Endothelial cell of umbilical vein (primary cell): ENCODE results near the gene CYP27C1. TPM values are rescaled to one million over a fixed set of nuclear protein-coding genes. Genes with fewer than 3 reads are reported as not detected.

Source experiments
- BruUV-seq: library from RNA; stranded (reverse); fragments of 400-500 nt; replicated peaks from 2 replicates; lab custom pipeline; 2021; lab: Mats Ljungman, UMichigan
- CTCF ChIA-PET: fragments of 300-600, 350-600 bp; sonication (Branson Sonifier 250); formaldehyde crosslinking; loops from one replicate; lab custom pipeline; 2021; ENCODE audit warnings: antibody characterized with exemption, inconsistent platforms; lab: Charles Lee
- POLR2A ChIA-PET: fragments of 300-600, 350-600 bp; sonication (Branson Sonifier 250); formaldehyde crosslinking; loops from one replicate; lab custom pipeline; 2021; ENCODE audit warnings: antibody characterized with exemption, inconsistent platforms; lab: Charles Lee
- DNase-seq: peaks from one replicate; pipeline ENCODE4 v3.0.0-alpha.2; 2011; ENCODE audit warnings: low read depth, low spot score
- FAIRE-seq: peaks from 2 replicates; lab custom pipeline; 2011; peaks lifted over from hg19 to GRCh38; lab: Jason Lieb, UNC
- H2AFZ ChIP-seq: 2 replicates; pipeline ENCODE4 v1.6.0; 2012; ENCODE audit warnings: low read depth, low read length, control low read depth, inconsistent platforms
- H3K27ac ChIP-seq: 2 replicates; pipeline ENCODE4 v1.5.1; 2011; ENCODE audit warnings: low read depth, mild to moderate bottlenecking, control low read depth, low read length, moderate library complexity; ENCODE audit not compliant: insufficient read depth
- H3K27me3 ChIP-seq, 2 experiments: 2 replicates each; pipeline versions ENCODE4 v1.6.0 to v1.6.1; 2011; ENCODE audit warnings: low read length in 2 of 2, mixed read lengths in 1 of 2; ENCODE audit not compliant: control insufficient read depth in 2 of 2, insufficient read depth in 2 of 2
- H3K36me3 ChIP-seq, 2 experiments: 2 replicates in 1 of 2; 3 replicates in 1 of 2; pipeline ENCODE4 v1.5.1; 2011; ENCODE audit warnings: low read length in 2 of 2, mild to moderate bottlenecking in 1 of 2, moderate library complexity in 1 of 2; ENCODE audit not compliant: control insufficient read depth in 2 of 2, insufficient read depth in 2 of 2; ENCODE audit errors: extremely low read depth in 1 of 2
- H3K4me1 ChIP-seq: 3 replicates; pipeline ENCODE4 v1.5.1; 2011; ENCODE audit warnings: mild to moderate bottlenecking, low read length; ENCODE audit not compliant: control insufficient read depth, insufficient read depth; ENCODE audit errors: extremely low read depth
- H3K4me2 ChIP-seq: 2 replicates; pipeline ENCODE4 v1.6.1; 2011; ENCODE audit warnings: low read length, control low read depth, mixed read lengths; ENCODE audit not compliant: insufficient read depth
- H3K4me3 ChIP-seq, 3 experiments: fragments of 200-600 bp in 1 of 3; sonication (generic), shearing (Covaris generic) in 1 of 3; replicated peaks in 1 of 3; 2 replicates each; pipeline ENCODE4 v1.5.1; 2011 to 2016; ENCODE audit warnings: control low read depth in 3 of 3, low read length in 3 of 3, mild to moderate bottlenecking in 2 of 3, inconsistent platforms in 1 of 3, low read depth in 1 of 3, moderate library complexity in 1 of 3; ENCODE audit not compliant: insufficient read depth in 1 of 3
- H3K79me2 ChIP-seq: 2 replicates; pipeline ENCODE4 v1.6.0; 2012; ENCODE audit warnings: low read length, inconsistent platforms; ENCODE audit not compliant: control insufficient read depth, insufficient read depth
- H3K9ac ChIP-seq: replicated peaks from 2 replicates; pipeline ENCODE3; 2011; ENCODE audit warnings: low read length, control low read depth; ENCODE audit not compliant: insufficient read depth; ENCODE audit errors: extremely low read depth
- H3K9me1 ChIP-seq: replicated peaks from 3 replicates; pipeline ENCODE4 v1.6.0; 2011; ENCODE audit warnings: mild to moderate bottlenecking, low read length; ENCODE audit not compliant: control insufficient read depth, insufficient read depth; ENCODE audit errors: extremely low read depth
- H3K9me3 ChIP-seq: replicated peaks from 2 replicates; pipeline ENCODE4 v1.5.1; 2012; ENCODE audit warnings: low read length, inconsistent platforms; ENCODE audit not compliant: control insufficient read depth, insufficient read depth
- H4K20me1 ChIP-seq: replicated peaks from 2 replicates; pipeline ENCODE3; 2011; ENCODE audit warnings: mild to moderate bottlenecking, low read length; ENCODE audit not compliant: control insufficient read depth, insufficient read depth; ENCODE audit errors: extremely low read depth
- CTCF ChIP-seq, 2 donors: IDR thresholded peaks; 1 replicate in 1 of 2; 2 replicates in 1 of 2; pipeline ENCODE4 v1.5.1; 2011; ENCODE audit warnings: low read length in 2 of 2, mild to moderate bottlenecking in 2 of 2, moderate library complexity in 2 of 2, control low read depth in 1 of 2, inconsistent platforms in 1 of 2, low read depth in 1 of 2; ENCODE audit not compliant: insufficient read depth in 1 of 2; ENCODE audit errors: extremely low read depth in 1 of 2
- EZH2 ChIP-seq: IDR thresholded peaks from 2 replicates; pipeline ENCODE4 v1.6.1; 2012; ENCODE audit warnings: borderline replicate concordance, low read depth, mild to moderate bottlenecking, moderate library complexity, low read length, inconsistent platforms; ENCODE audit not compliant: severe bottlenecking
- FOS ChIP-seq: IDR thresholded peaks from 2 replicates; pipeline ENCODE4 v1.6.1; 2011; ENCODE audit warnings: mild to moderate bottlenecking, low read length, moderate library complexity, borderline replicate concordance; ENCODE audit not compliant: insufficient read depth
- GATA2 ChIP-seq: IDR thresholded peaks from 2 replicates; pipeline ENCODE4 v1.7.0; 2011; ENCODE audit warnings: low read depth, mild to moderate bottlenecking, moderate library complexity, mixed read lengths, low read length; ENCODE audit not compliant: insufficient read length, insufficient read depth
- JUN ChIP-seq: IDR thresholded peaks from 2 replicates; pipeline ENCODE4 v1.6.1; 2011; ENCODE audit warnings: borderline replicate concordance, low read depth; ENCODE audit not compliant: insufficient read length, insufficient read depth
- MAX ChIP-seq: IDR thresholded peaks from 2 replicates; pipeline ENCODE4 v1.6.1; 2011; ENCODE audit not compliant: insufficient read depth, insufficient read length
- MYC ChIP-seq: IDR thresholded peaks from one replicate; pipeline ENCODE4 v1.6.1; 2011; ENCODE audit warnings: mild to moderate bottlenecking, low read depth, low read length
- POLR2A ChIP-seq: IDR thresholded peaks from 2 replicates; pipeline ENCODE4 v1.6.1; 2012; ENCODE audit warnings: low read depth, mild to moderate bottlenecking, control low read depth, low read length
- POLR2AphosphoS5 ChIP-seq: IDR thresholded peaks from 2 replicates; pipeline ENCODE4 v1.6.1; 2012; ENCODE audit warnings: low read depth, mild to moderate bottlenecking, control low read depth, low read length, moderate library complexity; ENCODE audit not compliant: insufficient read depth
- dilution Hi-C: fragments of 300-500 bp; cut with MboI; formaldehyde crosslinking; loops from one replicate; pipeline ENCODE4 v1.15.0; 2019; ENCODE audit warnings: low sequenced_read_pairs; ENCODE audit not compliant: extremely low pct_ligation_motif_present
- intact Hi-C: fragments of 100-400 bp; cut with micrococcal nuclease; formaldehyde crosslinking; loops from one replicate; pipeline ENCODE4 v1.10.0; 2022
- polyA plus RNA-seq, 4 experiments: library from polyadenylated mRNA; depleted of rRNA in 3 of 4; stranded (reverse) in 3 of 4; unstranded in 1 of 4; fragments of >200 nt; gene quantifications; 2 replicates each; pipeline versions ENCODE4 v1.2.1 to v1.2.3, GENCODE V29; 2011 to 2012; ENCODE audit warnings: missing spikeins in 1 of 4
- total RNA-seq: library from RNA; stranded (reverse); gene quantifications from 2 replicates; pipeline ENCODE4 v1.2.3, GENCODE V29; 2021

The CYP27C1 gene
- total and polyA plus RNA-seq, 2 donors (not counting 3 experiments of a cell fraction or from before 2014, with no cell fraction given), result not detected

- POLR2A ChIA-PET, result no interaction called here
- FAIRE-seq, result no peak
Measured at GRCh38 chr2:127162261-127163089, 57.6 kb downstream of the CYP27C1 start.

More at GRCh38 chr2:127162261-127163089, 57.6 kb downstream of the CYP27C1 start:
- Histone ChIP-seq H3K4me3 (no peak overlapping the region), H3K9me1 (no peaks in the 10 kb centered on the region), H3K4me1 (no peaks in the 10 kb centered on the region), H4K20me1 (no peaks in the 10 kb centered on the region), H3K9me3 (no peaks in the 10 kb centered on the region), H3K9ac (no peak overlapping the region), H3K79me2 (no peaks in the 10 kb centered on the region), H3K27me3 (peaks cover 0 to 2% of the 10 kb centered on the region in 2 experiments), H3K36me3 (no peaks in the 10 kb centered on the region), H3K4me2 (no peak overlapping the region), H3K27ac (no peak overlapping the region), H2AFZ (no peak overlapping the region)
- CTCF ChIA-PET, result interaction anchor here (1.1 to 1.3 kb wide), 3 partner anchors 13 to 94 kb away, joined by 3 to 4 read pairs (median 3); no protein-coding TSS in a partner anchor
- dilution Hi-C loops (no loop called here), intact Hi-C loops (no loop called here)
- DNase-seq, result no peak
- no TSS peak for BruUV-seq
- TF ChIP-seq CTCF (IDR thresholded peaks at IDR 0.05; ENCODE audit: extremely low read depth in 1 of 2, insufficient read depth in 1 of 2, low read depth in 1 of 2, low read length in 2 of 2) (no peak), GATA2 (no peak), POLR2A (no peak), JUN (no peak), FOS (no peak), MYC (no peak), EZH2 (no peak), POLR2AphosphoS5 (no peak), MAX (no peak)
